ENCODE results near the gene MFNG. TPM values are rescaled to one million over a fixed set of nuclear protein-coding genes. Genes with fewer than 3 reads are reported as not detected.
A peak's percentile ranks its signal among the peaks of the same experiment; 100 is the strongest.

Gene MFNG
- total RNA-seq, 3 donors from 2014 or later: 11.3 to 16.1 (median 13.7) TPM

GRCh38 chr22:37442537-37442936 lies 43.6 kb downstream of the MFNG start:
- Histone ChIP-seq H3K4me3 (no peak overlapping the region), H3K9me3 (peaks cover 5% of the 10 kb centered on the region), H3K4me1 (ENCODE audit: low read depth) (no peaks in the 10 kb centered on the region), H3K36me3 (ENCODE audit: low read depth) (no peaks in the 10 kb centered on the region)
- DNase-seq: no peak
- TF ChIP-seq CTCF (IDR thresholded peaks at IDR 0.05): no peak
- intact Hi-C loops (cut with DNase I, micrococcal nuclease): no loop called here
- ATAC-seq: no peak

GRCh38 chr22:37442135-37442534 lies 44.0 kb downstream of the MFNG start:
- Histone ChIP-seq H3K4me3 (no peak overlapping the region), H3K9me3 (peaks cover 5% of the 10 kb centered on the region), H3K36me3 (ENCODE audit: low read depth) (no peaks in the 10 kb centered on the region), H3K4me1 (ENCODE audit: low read depth) (no peaks in the 10 kb centered on the region)
- intact Hi-C loops (cut with DNase I, micrococcal nuclease): no loop called here
- no peak for ATAC-seq
- DNase-seq: no peak
- no peak for TF ChIP-seq CTCF (IDR thresholded peaks at IDR 0.05)

DNA sequence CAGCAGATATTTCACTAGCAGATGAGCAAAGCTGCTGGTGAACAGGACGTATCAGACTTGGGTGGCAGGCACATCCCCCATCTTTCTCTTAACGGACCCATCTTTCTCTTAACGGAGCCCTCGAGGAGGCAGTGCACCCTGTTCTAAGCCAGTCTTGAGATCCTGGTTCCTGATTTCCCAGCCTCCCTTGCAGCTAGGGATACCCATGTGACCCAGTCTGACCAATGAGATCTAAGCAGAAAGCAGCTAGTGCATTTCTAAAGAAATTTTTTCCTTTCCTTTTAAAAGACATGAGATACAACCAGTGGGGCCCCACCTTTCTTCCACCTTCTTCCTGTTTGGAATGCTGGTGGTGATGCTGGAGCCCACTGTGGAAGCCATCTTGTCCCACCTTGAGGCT lies 45.3 kb downstream of the MFNG start:
- ATAC-seq (no peak), DNase-seq (no peak)
- Histone ChIP-seq H3K9me3 (peaks cover 5% of the 10 kb centered on the region), H3K36me3 (ENCODE audit: low read depth) (no peaks in the 10 kb centered on the region), H3K4me1 (ENCODE audit: low read depth) (no peaks in the 10 kb centered on the region), H3K4me3 (no peak overlapping the region)
- no peak for TF ChIP-seq CTCF (IDR thresholded peaks at IDR 0.05)
- intact Hi-C loops (cut with DNase I, micrococcal nuclease): no loop called here

- H3K9me3 ChIP-seq: peaks cover 5% of the 10 kb centered on the region
- no peak overlapping the region for H3K4me3 ChIP-seq
- no peak for ATAC-seq
- DNase-seq: peak in 1 of 3 donors; percentile 17
- no peaks in the 10 kb centered on the region for H3K36me3 ChIP-seq (ENCODE audit: low read depth)
- TF ChIP-seq CTCF (IDR thresholded peaks at IDR 0.05): no peak
- no peaks in the 10 kb centered on the region for H3K4me1 ChIP-seq (ENCODE audit: low read depth)
- intact Hi-C loops (cut with DNase I, micrococcal nuclease): no loop called here
Observed at GRCh38 chr22:37439347-37439746, 46.8 kb downstream of the MFNG start.

GRCh38 chr22:37435970-37436603 lies 50.1 kb downstream of the MFNG start:
- Histone ChIP-seq H3K4me3 (no peak overlapping the region), H3K36me3 (ENCODE audit: low read depth) (no peaks in the 10 kb centered on the region), H3K4me1 (ENCODE audit: low read depth) (no peaks in the 10 kb centered on the region), H3K9me3 (peaks cover 5% of the 10 kb centered on the region)
- no peak for TF ChIP-seq CTCF (IDR thresholded peaks at IDR 0.05)
- intact Hi-C loops (cut with DNase I, micrococcal nuclease): no loop called here
- DNase-seq: no peak
- no peak for ATAC-seq

DNA sequence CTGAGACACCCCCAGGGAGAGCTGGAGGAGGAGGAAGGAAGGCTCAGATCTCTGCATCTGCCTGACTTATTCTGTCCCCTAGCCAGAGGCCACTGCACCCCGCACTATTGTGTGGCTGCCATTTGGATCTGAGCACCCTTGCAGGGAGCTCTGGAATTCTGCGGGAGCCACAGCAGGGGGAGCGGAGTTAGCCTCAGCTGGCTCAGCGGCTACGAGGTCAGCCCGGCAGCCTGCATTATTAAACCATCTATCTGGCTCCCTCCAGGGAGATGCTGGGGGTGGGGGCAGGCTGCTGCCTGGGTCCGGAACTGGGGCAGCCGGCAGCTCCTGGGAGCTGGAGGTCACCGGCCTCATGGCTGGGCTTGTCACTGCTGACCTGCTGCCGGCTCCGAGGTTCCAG lies 52.4 kb downstream of the MFNG start:
- Histone ChIP-seq H3K9me3 (no peaks in the 10 kb centered on the region), H3K4me3 (no peak overlapping the region), H3K36me3 (ENCODE audit: low read depth) (no peaks in the 10 kb centered on the region), H3K4me1 (ENCODE audit: low read depth) (no peaks in the 10 kb centered on the region)
- no peak for ATAC-seq
- intact Hi-C loops (cut with DNase I, micrococcal nuclease): no loop called here
- DNase-seq: no peak
- TF ChIP-seq CTCF (IDR thresholded peaks at IDR 0.05): no peak

Measured in mucosa of descending colon (tissue), 3 donors.